ENCODE results near the gene NAA30.
A peak's percentile ranks its signal among the peaks of the same experiment; 100 is the strongest.
"Not testable (repeated sequence)": the region's sequence is repeated elsewhere in the genome, so short reads cannot be mapped to it uniquely, and the experiment has no call there.

Gene NAA30

DNA sequence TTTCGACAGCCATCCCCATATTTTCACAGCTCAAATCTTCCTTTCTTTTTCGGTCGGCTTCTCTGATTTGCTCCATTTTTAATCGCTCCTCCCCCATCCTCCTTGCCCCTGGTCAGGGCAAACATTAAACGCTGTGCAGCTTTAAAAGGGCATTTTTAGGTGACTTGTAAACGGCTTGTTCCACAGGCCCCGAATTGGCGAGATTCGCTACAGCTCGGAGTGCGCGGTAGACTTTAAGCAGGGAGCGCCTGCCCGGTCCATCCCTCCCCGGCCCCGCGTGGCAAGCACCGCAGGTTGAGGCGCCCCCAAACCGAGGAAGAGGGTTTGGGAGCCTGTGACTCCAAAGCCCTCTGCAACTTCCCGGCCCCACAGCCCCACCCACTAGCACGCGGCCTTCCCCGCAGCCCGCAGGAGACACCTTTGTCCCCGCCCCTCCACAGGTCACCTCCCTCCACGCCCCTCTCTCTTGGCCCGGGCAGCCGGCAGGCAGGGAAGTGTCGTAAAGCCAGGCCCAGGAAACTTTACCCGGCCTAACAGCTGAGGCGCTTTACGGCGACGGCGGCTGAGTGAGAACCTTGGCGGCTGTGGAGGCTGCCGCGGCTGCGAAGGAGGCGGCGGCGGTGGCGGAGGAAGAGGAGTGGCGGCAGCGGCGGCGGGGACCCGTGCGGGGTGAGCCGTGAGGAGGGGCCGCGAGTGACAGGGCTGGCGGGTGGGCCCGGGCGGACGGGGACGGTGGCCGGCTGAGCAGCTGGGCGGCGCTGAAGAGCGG lies at the start of gene NAA30:
TSS of gene NAA30 (plus strand) at position 550 of the 769 bp plus-strand sequence. CDS start 372 bp downstream, outside the sequence.
- peak; percentile 96 for DNase-seq

DNA sequence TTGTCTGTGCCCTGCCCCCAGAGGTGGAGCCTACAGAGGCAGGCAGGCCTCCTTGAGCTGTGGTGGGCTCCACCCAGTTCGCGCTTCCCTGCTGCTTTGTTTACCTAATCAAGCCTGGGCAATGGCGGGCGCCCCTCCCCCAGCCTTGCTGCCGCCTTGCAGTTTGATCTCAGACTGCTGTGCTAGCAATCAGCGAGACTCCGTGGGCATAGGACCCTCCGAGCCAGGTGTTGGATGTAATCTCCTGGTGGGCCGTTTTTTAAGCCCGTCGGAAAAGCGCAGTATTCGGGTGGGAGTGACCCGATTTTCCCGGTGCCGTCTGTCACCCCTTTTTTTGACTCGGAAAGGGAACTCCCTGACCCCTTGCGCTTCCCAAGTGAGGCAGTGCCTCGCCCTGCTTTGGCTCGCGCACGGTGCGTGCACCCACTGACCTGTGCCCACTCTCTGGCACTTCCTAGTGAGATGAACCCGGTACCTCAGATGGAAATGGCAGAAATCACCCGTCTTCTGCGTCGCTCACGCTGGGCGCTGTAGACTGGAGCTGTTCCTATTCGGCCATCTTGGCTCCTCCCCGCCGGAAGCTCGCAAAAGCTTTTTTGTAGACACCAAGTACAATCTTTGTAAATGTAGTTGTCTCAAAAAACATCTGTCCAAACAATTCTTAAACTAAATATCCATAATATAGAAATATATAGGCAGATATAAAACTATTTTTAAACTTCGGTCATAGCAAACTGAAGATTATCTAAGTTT lies 46.7 kb upstream of the NAA30 start:
- not testable (repeated sequence) for DNase-seq

GRCh38 chr14:57345106-57345505 lies 45.3 kb upstream of the NAA30 start:
- peak; percentile 1 for DNase-seq

GRCh38 chr14:57346741-57347140 lies 43.6 kb upstream of the NAA30 start:
- DNase-seq, result peak; percentile 16

- DNase-seq, result no peak
These were observed 37.8 kb upstream of the NAA30 start for GRCh38 chr14:57352396-57353170.

DNA sequence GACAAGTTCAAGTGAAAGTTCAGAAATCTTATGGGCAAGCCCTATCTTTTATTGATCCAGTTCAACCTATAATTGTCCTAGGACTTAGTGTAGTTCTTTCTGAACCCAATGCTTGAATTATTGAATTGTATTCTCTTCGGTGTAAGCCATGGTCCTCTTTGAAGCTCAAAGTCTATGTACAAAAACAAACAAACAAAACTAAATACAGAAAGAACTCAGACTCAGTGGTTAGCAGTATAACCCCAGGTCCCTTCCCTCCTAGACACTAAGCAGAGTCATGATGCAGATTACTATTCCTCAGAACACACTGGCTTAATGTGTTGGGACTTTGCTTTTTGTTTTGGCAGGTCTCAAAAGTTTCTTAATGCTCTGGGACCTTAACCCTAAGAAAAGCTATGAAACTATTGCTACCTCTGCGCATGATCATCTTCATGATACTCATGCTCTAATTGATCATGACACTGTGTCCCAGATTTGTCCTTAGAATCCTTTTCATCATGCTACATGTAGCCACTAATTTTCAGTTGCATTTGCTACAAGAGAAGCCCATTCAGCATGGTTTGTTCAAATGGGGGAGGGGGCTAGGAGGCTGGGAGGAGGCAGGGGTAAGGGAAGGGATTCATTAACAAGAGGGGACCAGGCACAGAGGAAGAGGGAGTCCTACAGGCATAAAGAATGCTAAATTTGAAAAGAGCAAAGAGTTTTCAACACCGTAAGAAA lies 35.1 kb upstream of the NAA30 start:
- DNase-seq, result no peak

GRCh38 chr14:57362361-57362760 lies 28.0 kb upstream of the NAA30 start:
- DNase-seq, result no peak

- DNase-seq, result no peak
These were observed 25.5 kb upstream of the NAA30 start for GRCh38 chr14:57364659-57365450.

DNA sequence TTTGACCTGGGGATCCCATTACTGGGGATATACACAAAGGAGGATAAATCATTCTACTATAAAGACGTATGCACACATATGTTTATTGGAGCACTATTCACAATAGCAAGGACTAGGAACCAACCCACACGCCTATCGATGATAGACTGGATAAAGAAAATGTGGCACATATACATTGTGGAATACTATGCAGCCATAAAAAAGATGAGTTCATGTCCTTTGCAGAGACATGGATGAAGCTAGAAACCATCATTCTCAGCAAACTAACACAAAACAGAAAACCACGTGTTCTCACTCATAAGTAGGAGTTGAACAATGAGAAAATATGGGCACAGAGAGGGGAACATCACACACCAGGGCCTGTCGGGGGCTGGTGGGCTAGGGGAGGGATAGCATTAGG lies 20.2 kb upstream of the NAA30 start:
- not testable (repeated sequence) for DNase-seq

GRCh38 chr14:57371013-57371412 lies 19.4 kb upstream of the NAA30 start:
- DNase-seq, result no peak

DNA sequence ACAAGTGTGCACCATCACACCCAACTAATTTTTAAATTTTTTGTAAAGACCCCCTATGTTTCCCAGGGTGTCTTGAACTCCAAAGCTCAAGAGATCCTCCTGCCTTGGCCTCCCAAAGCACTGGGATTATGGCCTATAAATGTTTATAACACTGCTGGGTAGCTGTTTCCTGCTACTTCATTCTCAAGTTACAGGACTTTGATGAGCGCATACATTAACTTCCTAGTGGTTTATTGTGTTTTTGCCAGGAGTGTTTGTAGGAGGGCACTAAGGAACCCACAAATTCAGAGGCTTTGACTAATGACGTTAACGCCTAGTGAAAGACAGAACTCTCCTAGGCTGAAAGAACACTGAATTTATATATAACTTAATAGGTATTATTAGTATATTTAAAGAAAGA lies 15.2 kb upstream of the NAA30 start:
- peak; percentile 50 for DNase-seq

- no peak for DNase-seq
These were observed 11.7 kb upstream of the NAA30 start for GRCh38 chr14:57378661-57379060.

DNA sequence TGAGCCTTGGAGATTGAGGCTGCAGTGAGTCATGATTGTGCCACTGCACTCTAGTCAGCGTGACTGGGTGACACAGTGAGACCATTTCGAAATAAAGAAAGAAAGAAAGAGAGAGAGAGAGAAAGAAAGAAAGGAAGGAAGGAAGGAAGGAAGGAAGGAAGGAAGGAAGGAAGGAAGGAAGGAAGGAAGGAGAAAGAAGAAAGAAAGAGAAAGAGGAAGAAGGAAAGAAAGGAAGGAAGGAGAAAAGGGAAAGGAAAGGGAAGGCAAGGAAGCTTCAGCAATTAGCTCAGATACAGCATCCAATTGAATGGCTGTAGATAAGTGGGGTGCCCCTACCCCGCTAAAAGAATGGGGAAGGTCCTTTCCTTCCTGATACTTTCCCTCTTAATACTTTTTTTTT lies 9.5 kb upstream of the NAA30 start:
- no peak for DNase-seq

- no peak for DNase-seq
These were observed 8.1 kb upstream of the NAA30 start for GRCh38 chr14:57382283-57382682.

- DNase-seq, result no peak
These were observed 7.2 kb upstream of the NAA30 start for GRCh38 chr14:57383125-57383745.

GRCh38 chr14:57388067-57388466 lies 2.3 kb upstream of the NAA30 start:
- no peak for DNase-seq

- peak; percentile 61 for DNase-seq
These were observed 745 bp upstream of the NAA30 start for GRCh38 chr14:57389646-57390036.

DNA sequence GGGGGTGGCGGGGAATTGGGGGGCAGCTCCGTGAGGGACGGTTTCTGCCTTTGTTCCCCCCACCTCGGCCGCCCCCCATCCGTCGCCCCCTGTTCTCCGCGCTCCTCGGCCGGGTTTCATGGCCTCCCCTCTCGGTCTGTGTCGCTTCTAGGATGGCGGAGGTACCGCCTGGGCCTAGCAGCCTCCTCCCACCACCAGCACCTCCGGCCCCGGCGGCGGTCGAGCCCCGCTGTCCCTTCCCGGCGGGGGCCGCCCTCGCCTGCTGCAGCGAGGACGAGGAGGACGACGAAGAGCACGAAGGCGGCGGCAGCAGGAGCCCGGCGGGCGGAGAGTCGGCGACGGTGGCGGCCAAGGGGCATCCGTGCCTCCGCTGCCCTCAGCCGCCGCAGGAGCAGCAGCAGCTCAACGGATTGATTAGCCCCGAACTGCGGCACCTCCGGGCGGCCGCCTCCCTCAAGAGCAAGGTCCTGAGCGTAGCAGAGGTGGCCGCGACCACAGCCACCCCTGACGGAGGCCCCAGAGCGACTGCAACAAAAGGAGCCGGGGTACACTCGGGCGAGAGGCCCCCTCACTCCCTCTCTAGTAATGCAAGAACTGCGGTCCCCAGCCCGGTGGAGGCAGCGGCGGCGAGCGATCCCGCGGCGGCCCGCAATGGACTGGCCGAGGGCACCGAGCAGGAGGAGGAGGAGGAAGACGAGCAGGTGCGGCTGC lies 575 bp downstream of the NAA30 start:
- no peak for DNase-seq

- no peak for DNase-seq
These were observed 1.3 kb downstream of the NAA30 start for GRCh38 chr14:57391517-57392195.

DNA sequence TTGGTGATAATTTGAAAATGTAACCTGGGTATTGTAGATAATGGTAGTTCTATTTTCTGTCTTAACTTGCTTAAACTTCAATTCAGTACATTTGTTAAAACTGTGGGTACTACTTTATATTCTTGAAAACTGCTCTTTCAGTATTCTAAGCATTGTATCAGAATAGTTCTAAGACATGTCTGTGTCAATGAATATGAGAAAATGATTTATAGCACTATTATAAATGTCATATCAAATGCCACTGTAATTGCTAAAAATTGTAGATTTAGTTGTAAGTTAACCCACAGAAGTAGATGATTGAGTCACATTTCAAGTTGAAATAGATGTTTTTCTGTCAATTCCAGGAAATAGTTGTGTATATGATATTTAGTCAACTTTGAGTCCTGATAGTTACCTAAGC lies 2.4 kb downstream of the NAA30 start:
- no peak for DNase-seq
